Heart left ventricle (tissue), 16 donors: ENCODE results near the gene SAC3D1. TPM values are rescaled to one million over a fixed set of nuclear protein-coding genes. Genes with fewer than 3 reads are reported as not detected.

ENCODE experiments used
- ATAC-seq, 4 donors: fragments of 200-7000 bp; cut with Tn5 transposase; one replicate each; pipeline ENCODE4 v1.9.1; 2020 to 2022; ENCODE audit warnings: moderate library complexity in 4 of 4, mild to moderate bottlenecking in 3 of 4, moderate number of reproducible peaks in 1 of 4
- DNase-seq, 5 donors: peaks; one replicate each; pipeline ENCODE4 v3.0.0-alpha.2; 2020
- H3K27ac ChIP-seq, 12 donors: fragments of 200-600 bp; sonication (generic) in 4 of 12; one replicate each; pipeline versions ENCODE4 v1.5.0 to v1.8.0; 2016 to 2022; ENCODE audit warnings: mild to moderate bottlenecking in 2 of 12
- H3K27me3 ChIP-seq, 9 donors: fragments of 200-600 bp; sonication (generic) in 2 of 9; one replicate each; pipeline versions ENCODE4 v1.5.1 to v1.8.0; 2016 to 2022; ENCODE audit warnings: mild to moderate bottlenecking in 3 of 9
- H3K36me3 ChIP-seq, 9 donors: fragments of 200-600 bp; sonication (generic) in 2 of 9; one replicate each; pipeline versions ENCODE4 v1.5.0 to v1.8.0; 2018 to 2022; ENCODE audit warnings: mild to moderate bottlenecking in 2 of 9
- H3K4me1 ChIP-seq, 12 donors: fragments of 200-600 bp; sonication (generic) in 4 of 12; one replicate each; pipeline versions ENCODE4 v1.5.0 to v1.8.0; 2016 to 2022; ENCODE audit warnings: mild to moderate bottlenecking in 3 of 12
- H3K4me3 ChIP-seq, 12 donors: fragments of 200-600 bp; sonication (generic) in 4 of 12; one replicate each; pipeline versions ENCODE4 v1.5.0 to v1.8.0; 2017 to 2022; ENCODE audit warnings: mild to moderate bottlenecking in 9 of 12, moderate library complexity in 4 of 12
- H3K9me3 ChIP-seq, 12 donors: fragments of 200-600 bp; sonication (generic) in 4 of 12; one replicate each; pipeline versions ENCODE4 v1.5.0 to v1.8.0; 2016 to 2022; ENCODE audit warnings: mild to moderate bottlenecking in 1 of 12
- POLR2A ChIP-seq, 2 donors: fragments of 450-650 bp; IDR thresholded peaks; one replicate each; pipeline ENCODE4 v1.6.1; 2017; ENCODE audit warnings: antibody characterized with exemption in 2 of 2, mild to moderate bottlenecking in 2 of 2, moderate library complexity in 2 of 2
- WGBS, 4 donors: extraction: QIAGEN DNeasy Blood & Tissue Kit in 2 of 4; methylation state at CpG; one replicate each; pipeline versions ENCODE4 v1.1.5 to v1.1.7; 2013 to 2018; 5-methylcytosine and 5-hydroxymethylcytosine counted together
- intact Hi-C, 10 donors: fragments of 100-400 bp; cut with DNase I; formaldehyde crosslinking; loops; one replicate each; pipeline versions ENCODE4 v1.11.1 to v1.14.2; 2022
- polyA plus RNA-seq, 2 donors: library from polyadenylated mRNA; stranded (reverse); fragments of 200-250 nt; gene quantifications; one replicate each; pipeline ENCODE4 v1.2.3, GENCODE V29; 2013
- total RNA-seq, 9 donors: library from RNA; depleted of rRNA in 2 of 9; stranded (reverse); fragments of >200 nt in 2 of 9; fragmentation: NEBNext Ultra II Directional in 3 of 9; extraction: Animal tissue kit (Norgen Biotek cat#: 25700) in 3 of 9; gene quantifications; one replicate each; pipeline versions ENCODE4 v1.1.0 to v1.2.4, GENCODE V29; 2016 to 2023
- TF ChIP-seq, protein P1 (sequence below), 12 donors: fragments of 200-600 bp; sonication (generic) in 4 of 12; IDR thresholded peaks; one replicate each; pipeline versions ENCODE4 v1.5.0 to v1.8.0; 2018 to 2022; ENCODE audit warnings: antibody characterized with exemption in 12 of 12, mild to moderate bottlenecking in 5 of 12
- donor health status: ischemic (EF 13 %, LVEDD 7.1; RV severe dilation, severe dysfunction).
- donor health status: healthy with polysubstance abuse.
- donor health status: DM: no; HTN: yes; CAD: no.
- donor health status: DM: no; HTN: no; CAD: no.
- donor health status: ischemic (EF 25% LVEDD 6.9; RV normal size, moderate dysfunction).
- donor health status: ischemic (EF 25% LVEDD 5.7; RV mildly dilated, moderate dysfunction).
- donor health status: healthy.
- donor health status: DM: yes; HTN: yes; CAD: no.
- donor health status: ischemic (EF 35%, LVEDD 5.7; RV mildly dilated, moderate dysfunction).
- donor health status: nonischemic (EF 11% LVEDD 7.7; RV severe dilation, severe dysfunction).
- donor health status: DM: yes; HTN: yes; CAD: no.
- donor health status: PGD.
- donor health status: ischemic (EF 29% LVEDD 5.4; RV normal size, mild dysfunction).
- donor health status: nonischemic (EF 23%, LVEDD 6.1; RV moderate dilation, normal function).

Gene SAC3D1
- total and polyA plus RNA-seq, 11 donors, result 4.3 to 14.6 (median 6.2) TPM

GRCh38 chr11:65078786-65079342 lies 37.9 kb downstream of the SAC3D1 start:
- Histone ChIP-seq H3K27ac (peak overlapping the region in 1 of 12 donors; percentile 22), H3K4me3 (no peak overlapping the region), H3K9me3 (no peaks in the 10 kb centered on the region), H3K36me3 (no peaks in the 10 kb centered on the region), H3K27me3 (no peaks in the 10 kb centered on the region), H3K4me1 (peaks cover 0 to 12% (median 5%) of the 10 kb centered on the region in 12 donors)
- no peak for TF ChIP-seq POLR2A (IDR thresholded peaks at IDR 0.05)
- TF ChIP-seq, protein P1, sequence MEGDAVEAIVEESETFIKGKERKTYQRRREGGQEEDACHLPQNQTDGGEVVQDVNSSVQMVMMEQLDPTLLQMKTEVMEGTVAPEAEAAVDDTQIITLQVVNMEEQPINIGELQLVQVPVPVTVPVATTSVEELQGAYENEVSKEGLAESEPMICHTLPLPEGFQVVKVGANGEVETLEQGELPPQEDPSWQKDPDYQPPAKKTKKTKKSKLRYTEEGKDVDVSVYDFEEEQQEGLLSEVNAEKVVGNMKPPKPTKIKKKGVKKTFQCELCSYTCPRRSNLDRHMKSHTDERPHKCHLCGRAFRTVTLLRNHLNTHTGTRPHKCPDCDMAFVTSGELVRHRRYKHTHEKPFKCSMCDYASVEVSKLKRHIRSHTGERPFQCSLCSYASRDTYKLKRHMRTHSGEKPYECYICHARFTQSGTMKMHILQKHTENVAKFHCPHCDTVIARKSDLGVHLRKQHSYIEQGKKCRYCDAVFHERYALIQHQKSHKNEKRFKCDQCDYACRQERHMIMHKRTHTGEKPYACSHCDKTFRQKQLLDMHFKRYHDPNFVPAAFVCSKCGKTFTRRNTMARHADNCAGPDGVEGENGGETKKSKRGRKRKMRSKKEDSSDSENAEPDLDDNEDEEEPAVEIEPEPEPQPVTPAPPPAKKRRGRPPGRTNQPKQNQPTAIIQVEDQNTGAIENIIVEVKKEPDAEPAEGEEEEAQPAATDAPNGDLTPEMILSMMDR (IDR thresholded peaks at IDR 0.05), result no peak
- 88 to 96% (median 91%) methylated on average over 9 of the region's 9 CpGs for WGBS, 4 donors
- no peak for DNase-seq
- intact Hi-C loops, result no loop called here
- ATAC-seq, result no peak

DNA sequence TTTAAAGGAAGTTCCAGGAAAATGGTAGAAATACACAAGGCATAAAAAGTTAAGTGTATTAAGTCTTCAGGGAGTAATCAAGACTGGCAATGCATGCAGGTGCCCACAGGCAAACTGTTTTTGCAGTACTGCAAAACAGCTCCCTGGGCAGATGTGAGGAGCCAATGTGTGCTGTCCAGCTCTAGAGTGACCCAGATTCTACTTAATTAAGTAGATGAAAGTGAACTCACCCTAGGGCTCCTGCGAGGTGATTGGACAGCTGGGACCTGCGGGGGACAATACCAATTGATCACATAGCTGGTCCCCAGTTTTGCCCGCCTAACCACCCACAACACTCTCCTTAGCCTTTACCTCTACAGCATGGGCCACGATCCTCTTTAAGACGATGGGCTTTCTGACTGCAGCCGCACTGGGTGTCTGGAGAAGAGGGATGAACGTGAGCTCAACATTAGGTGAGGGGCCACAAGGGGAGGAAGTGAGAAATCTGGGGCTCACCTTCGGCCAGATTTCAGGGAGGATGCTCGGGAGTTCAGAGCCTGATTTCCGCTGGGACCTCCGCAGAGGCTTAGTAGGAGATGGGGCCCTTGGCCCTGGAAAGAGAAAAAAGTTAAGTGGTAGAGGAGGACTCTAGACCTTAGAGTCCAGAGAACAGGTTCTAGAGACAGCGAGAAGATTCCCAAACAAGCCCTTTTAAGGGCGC lies 42.3 kb downstream of the SAC3D1 start:
- WGBS, 4 donors, result 5 to 9% (median 6%) methylated on average over 13 of the region's 13 CpGs
- no peak for DNase-seq
- intact Hi-C loops, result loop anchor here in 5 of 10 donors (5.0 to 10.0 kb wide), 4 partner anchors 41 to 71 kb away; partner anchors contain the start of genes ARL2 (in 4 of the 5), SAC3D1 (in 4 of the 5) and SNX15 (in 1 of the 5)
- no peaks in the 10 kb centered on the region for H3K9me3 ChIP-seq
- H3K4me1 ChIP-seq, result peaks cover 4 to 27% (median 16%) of the 10 kb centered on the region in 12 donors
- H3K27ac ChIP-seq, result peak overlapping the region in 9 of 12 donors; percentile 87 to 95 (median 91)
- ATAC-seq, result no peak
- TF ChIP-seq POLR2A (IDR thresholded peaks at IDR 0.05), result no peak
- TF ChIP-seq, protein P1 (IDR thresholded peaks at IDR 0.05), result no peak
- H3K27me3 ChIP-seq, result no peaks in the 10 kb centered on the region
- H3K4me3 ChIP-seq, result peak overlapping the region; percentile 44 to 93 (median 79)
- peaks cover 0 to 33% (median 29%) of the 10 kb centered on the region in 9 donors for H3K36me3 ChIP-seq

- H3K9me3 ChIP-seq, result no peaks in the 10 kb centered on the region
- 0 to 1% (median 1%) methylated on average over 60 to 79 of the region's 79 CpGs for WGBS, 4 donors
- ATAC-seq (peak; percentile 90 to 98 (median 97)), DNase-seq (peak; percentile 95 to 96 (median 95))
- peak within 1 kb of the TSS; percentile 45 to 95 (median 90) for H3K27ac ChIP-seq
- peaks cover 0 to 40% (median 37%) of the 10 kb centered on the region in 9 donors for H3K36me3 ChIP-seq
- no peaks in the 10 kb centered on the region for H3K27me3 ChIP-seq
- H3K4me1 ChIP-seq, result peaks cover 4 to 27% (median 16%) of the 10 kb centered on the region in 12 donors
- intact Hi-C loops, result loop anchor here in 7 of 10 donors (1.0 to 10.0 kb wide), 8 partner anchors 12 to 72 kb away; partner anchors contain the start of genes SAC3D1 (in 5 of the 7), ARL2 (in 4 of the 7), VPS51 (in 2 of the 7) and FAU (in 1 of the 7)
- peak in 1 of 2 donors; percentile 58 for TF ChIP-seq POLR2A (IDR thresholded peaks at IDR 0.05)
- TF ChIP-seq, protein P1 (IDR thresholded peaks at IDR 0.05), result no peak
- peak within 1 kb of the TSS; percentile 44 to 93 (median 79) for H3K4me3 ChIP-seq
These were observed 43.0 kb downstream of the SAC3D1 start, which contains the start of the genes CDCA5 and ZFPL1 for GRCh38 chr11:65083834-65084597. CDCA5 (minus strand) TSS chr11:65084040; CDS start chr11:65083978, 62 bp downstream. ZFPL1 (plus strand) TSS chr11:65084222; CDS start chr11:65084699, 477 bp downstream.
